LNCAP (cell line): ENCODE measurements around the gene DDX20.

Source experiments
- TF ChIP-seq, protein P1 (sequence below): fragments of 450-650 bp; IDR thresholded peaks from 2 replicates; pipeline ENCODE4 v1.5.1; 2017; ENCODE audit warnings: mild to moderate bottlenecking

The DDX20 gene

DNA sequence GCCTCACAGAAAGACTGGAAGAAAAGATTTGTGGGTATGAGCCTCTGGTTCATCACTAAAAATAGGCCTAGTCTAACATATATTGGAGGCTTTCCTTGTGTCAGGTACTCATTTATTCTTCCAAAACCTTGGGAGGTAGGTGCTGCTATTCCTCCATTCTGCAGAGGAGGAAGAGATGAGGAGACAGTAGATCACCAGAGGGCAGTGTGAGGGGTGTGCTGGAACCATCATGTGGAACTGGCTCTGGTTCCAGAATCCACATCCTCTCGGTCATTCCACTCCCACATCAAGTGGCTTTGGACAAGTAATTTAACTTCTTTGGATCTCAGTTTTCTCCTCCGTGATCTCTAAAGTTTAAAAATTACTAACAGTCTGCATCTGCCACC is 9.1 kb upstream of the DDX20 start:
- TF ChIP-seq, protein P1, sequence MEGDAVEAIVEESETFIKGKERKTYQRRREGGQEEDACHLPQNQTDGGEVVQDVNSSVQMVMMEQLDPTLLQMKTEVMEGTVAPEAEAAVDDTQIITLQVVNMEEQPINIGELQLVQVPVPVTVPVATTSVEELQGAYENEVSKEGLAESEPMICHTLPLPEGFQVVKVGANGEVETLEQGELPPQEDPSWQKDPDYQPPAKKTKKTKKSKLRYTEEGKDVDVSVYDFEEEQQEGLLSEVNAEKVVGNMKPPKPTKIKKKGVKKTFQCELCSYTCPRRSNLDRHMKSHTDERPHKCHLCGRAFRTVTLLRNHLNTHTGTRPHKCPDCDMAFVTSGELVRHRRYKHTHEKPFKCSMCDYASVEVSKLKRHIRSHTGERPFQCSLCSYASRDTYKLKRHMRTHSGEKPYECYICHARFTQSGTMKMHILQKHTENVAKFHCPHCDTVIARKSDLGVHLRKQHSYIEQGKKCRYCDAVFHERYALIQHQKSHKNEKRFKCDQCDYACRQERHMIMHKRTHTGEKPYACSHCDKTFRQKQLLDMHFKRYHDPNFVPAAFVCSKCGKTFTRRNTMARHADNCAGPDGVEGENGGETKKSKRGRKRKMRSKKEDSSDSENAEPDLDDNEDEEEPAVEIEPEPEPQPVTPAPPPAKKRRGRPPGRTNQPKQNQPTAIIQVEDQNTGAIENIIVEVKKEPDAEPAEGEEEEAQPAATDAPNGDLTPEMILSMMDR: no peak

DNA sequence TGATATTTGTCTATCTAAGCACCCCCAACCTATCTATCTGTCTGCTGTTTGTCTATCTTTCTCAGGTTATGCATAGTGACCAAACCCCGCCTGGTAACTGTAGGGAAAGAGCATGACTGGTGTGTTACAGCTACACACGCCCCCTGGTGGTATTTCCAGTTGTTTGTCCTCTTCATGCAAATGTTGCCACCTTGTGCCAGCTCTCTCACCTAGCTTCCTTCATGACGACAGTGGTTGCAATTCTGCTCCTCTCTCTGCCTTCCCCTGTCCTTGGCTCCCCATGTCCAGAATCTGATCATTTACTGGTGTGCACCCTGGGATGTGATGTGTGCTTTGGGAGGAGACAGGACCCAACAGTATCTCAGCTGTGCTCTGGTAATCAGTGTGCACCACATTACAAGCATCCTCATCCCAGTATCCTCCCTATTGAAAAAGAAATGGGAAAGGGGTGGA is 8.4 kb upstream of the DDX20 start:
- TF ChIP-seq, protein P1: peak; percentile 63

DNA sequence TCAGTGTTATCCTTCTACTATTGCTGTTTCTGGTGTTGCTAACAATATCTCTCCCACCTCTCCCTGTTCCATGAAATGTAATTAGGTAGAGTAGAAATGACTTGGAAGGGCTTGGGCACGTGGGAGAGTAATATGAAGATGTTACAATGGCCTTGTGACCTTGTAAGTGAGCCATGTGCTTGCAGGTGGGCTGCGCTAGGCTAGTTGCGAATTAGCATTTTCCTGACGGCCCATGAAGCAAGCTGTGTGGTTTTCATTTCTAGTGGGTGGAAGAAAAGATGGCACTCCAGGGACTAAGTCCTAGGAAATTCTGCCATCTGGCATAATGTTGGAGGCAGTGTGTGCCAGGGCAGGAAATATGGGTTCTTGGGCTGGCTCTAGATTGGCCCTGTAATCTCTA is 7.8 kb upstream of the DDX20 start:
- TF ChIP-seq, protein P1: no peak

DNA sequence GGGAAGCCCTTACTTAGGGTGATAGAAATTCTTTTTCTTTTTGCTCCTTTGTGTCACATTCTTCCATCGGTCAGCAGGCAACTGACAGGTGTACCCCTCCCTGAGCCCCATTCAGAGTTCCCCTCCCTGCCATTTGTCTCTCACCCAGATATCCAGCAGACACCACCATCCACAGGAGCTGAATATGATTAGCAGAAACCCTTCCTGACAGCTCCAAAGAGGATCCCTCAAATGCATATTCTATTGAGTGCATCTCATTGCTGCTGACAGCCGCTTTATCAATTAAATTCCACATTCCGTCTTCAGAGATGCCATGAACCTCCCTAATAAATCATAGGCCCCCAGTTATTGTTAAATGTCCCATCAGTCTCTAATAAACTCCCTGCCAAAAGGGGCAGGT is 6.1 kb upstream of the DDX20 start:
- TF ChIP-seq, protein P1: no peak

DNA sequence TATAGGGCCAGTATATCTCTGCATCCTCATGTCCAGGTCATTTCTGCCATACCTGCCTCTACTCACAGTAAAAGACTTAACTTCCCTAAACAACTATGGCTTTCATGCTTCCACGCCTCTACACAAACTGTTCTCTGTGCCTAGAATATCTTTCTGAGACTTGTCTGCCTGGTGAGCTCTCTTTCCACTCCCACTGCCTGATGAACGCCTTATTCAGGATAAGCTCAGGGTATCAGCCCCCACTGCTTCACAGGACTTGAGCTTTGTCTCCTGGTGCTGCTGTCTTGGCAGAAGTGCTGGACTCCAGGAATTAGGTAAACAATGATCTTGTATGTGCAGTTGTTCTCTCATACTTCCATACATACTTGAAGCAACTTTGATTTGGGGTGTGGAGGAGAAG is 4.8 kb upstream of the DDX20 start:
- TF ChIP-seq, protein P1: no peak

DNA sequence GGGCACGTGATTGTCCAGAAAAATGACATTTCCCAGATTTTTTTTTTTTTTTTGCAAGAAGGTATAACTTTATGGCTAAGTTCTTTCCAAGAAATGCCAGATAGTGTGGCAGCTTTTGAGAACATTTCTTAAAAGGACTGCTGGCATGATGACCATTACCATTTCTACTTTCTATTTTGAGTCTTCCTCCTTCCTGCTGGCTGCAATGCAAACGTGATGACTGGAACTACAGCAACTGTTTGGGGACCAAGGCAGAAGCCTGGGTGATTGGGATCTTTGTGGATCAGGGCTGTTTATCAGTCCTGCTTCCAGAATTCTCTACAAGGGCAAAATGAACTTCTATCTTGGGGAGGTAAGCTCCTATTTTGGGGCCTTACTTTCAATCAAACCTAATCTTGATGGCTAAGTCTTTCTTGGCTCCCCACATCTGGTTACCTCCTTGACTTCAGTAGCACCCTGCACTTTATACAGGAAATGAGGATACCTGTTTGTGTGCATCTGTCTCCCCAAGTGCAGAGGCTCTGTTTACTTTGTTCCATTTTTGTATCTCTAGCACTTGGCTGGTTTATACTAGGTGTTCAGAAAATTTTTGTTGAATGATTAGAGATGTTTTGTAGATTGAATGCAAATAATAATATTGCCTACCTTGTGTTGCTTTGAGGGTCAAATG is 3.7 kb upstream of the DDX20 start:
- TF ChIP-seq, protein P1: no peak

DNA sequence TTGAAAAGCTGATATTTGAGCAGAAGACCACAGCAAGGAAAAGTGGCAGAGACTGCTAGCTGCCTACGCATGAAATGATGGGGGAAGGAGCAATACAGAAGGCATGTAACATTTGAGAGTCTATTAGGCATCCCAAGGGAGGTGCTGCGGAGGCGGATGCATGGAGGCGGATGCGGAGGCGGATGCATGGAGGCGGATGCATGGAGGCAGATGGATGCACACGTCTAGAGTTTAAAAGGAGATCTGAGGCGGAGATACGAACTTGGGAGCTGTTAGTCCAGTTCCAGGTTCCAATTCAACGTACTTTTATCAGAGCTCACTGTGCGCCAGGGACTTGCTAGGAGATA is 744 bp upstream of the DDX20 start:
- TF ChIP-seq, protein P1: no peak

DNA sequence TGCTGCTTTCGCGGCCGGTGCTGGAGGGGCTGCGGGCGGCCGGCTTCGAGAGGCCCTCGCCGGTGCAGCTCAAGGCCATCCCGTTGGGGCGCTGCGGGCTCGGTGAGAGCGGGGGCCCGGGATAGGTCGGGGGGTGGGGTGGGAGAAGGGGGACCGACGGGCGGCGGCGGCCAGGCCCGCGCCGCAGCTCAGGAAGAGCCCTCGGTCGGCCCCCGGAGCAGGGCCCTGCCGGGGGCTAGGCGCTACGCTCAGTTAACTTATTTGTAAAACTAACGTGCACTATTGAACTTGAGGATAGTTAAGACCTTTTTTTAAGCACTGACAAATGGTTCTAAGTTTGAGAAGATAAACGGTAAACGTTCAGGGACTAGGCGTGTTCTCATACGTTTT is 418 bp downstream of the DDX20 start:
- TF ChIP-seq, protein P1: no peak
